ENCODE measurements around the gene PDE6C.

DNA sequence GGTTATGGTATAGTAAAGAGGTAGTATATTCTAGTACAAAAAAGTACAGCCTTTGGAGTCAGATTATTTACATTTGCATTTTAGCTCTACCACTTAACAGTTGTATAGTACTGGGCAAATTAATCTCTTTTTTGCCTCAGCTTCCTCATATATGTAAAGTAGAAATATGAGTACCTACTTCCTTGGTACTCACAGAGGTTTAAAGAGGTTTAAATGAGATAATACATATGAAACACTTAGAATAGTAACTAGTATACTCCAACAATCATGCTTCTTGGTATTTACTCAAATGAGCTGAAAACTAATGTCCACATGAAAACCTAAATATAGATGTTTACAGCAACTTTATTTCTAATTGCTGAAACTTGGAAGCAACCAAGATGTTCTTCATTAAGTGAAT, 75.4 kb downstream of the PDE6C start:
- TF ChIP-seq, protein P1, sequence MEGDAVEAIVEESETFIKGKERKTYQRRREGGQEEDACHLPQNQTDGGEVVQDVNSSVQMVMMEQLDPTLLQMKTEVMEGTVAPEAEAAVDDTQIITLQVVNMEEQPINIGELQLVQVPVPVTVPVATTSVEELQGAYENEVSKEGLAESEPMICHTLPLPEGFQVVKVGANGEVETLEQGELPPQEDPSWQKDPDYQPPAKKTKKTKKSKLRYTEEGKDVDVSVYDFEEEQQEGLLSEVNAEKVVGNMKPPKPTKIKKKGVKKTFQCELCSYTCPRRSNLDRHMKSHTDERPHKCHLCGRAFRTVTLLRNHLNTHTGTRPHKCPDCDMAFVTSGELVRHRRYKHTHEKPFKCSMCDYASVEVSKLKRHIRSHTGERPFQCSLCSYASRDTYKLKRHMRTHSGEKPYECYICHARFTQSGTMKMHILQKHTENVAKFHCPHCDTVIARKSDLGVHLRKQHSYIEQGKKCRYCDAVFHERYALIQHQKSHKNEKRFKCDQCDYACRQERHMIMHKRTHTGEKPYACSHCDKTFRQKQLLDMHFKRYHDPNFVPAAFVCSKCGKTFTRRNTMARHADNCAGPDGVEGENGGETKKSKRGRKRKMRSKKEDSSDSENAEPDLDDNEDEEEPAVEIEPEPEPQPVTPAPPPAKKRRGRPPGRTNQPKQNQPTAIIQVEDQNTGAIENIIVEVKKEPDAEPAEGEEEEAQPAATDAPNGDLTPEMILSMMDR (IDR thresholded peaks at IDR 0.05), result no peak
- no peak for TF ChIP-seq POLR2AphosphoS5 (IDR thresholded peaks at IDR 0.05)
- no peak for TF ChIP-seq POLR2A (IDR thresholded peaks at IDR 0.05)
- TF ChIP-seq EP300 (IDR thresholded peaks at IDR 0.05), result no peak
